HepG2 (cell line): ENCODE data around the gene SCAMP3. TPM values are rescaled to one million over a fixed set of nuclear protein-coding genes. Genes with fewer than 3 reads are reported as not detected.

Experiments used
- ATF2 ChIP-seq: sonication (generic); formaldehyde crosslinking; IDR thresholded peaks from 2 replicates; pipeline ENCODE4 v1.4.0; 2020; ENCODE audit warnings: missing genetic modification reagents
- CENPX ChIP-seq: sonication (generic); formaldehyde crosslinking; IDR thresholded peaks from 2 replicates; pipeline ENCODE4 v1.9.0; 2021; ENCODE audit warnings: mild to moderate bottlenecking, missing genetic modification reagents, moderate library complexity
- DNMT3B ChIP-seq: conservative IDR thresholded peaks from 2 replicates; pipeline ENCODE4 v1.6.1; 2016; ENCODE audit warnings: missing biosample characterization, control low read depth
- HOXA3 ChIP-seq: sonication (generic); formaldehyde crosslinking; IDR thresholded peaks from 2 replicates; pipeline ENCODE4 v1.5.0; 2020; ENCODE audit warnings: missing genetic modification reagents
- MAF1 ChIP-seq: sonication (generic); formaldehyde crosslinking; IDR thresholded peaks from 2 replicates; pipeline ENCODE4 v1.5.0; 2020; ENCODE audit warnings: missing genetic modification reagents, borderline replicate concordance
- PBX3 ChIP-seq: sonication (generic); formaldehyde crosslinking; IDR thresholded peaks from 2 replicates; pipeline ENCODE4 v1.8.1; 2023; ENCODE audit warnings: missing genetic modification reagents, inconsistent platforms, borderline replicate concordance
- SALL2 ChIP-seq: sonication (generic); formaldehyde crosslinking; IDR thresholded peaks from 2 replicates; pipeline ENCODE4 v1.8.1; 2023; ENCODE audit warnings: mild to moderate bottlenecking, missing genetic modification reagents, inconsistent platforms
- TBL1XR1 ChIP-seq: fragments of 150-350 bp; IDR thresholded peaks from 2 replicates; pipeline ENCODE4 v1.6.1; 2014; ENCODE audit warnings: borderline replicate concordance, low read length; ENCODE audit not compliant: partially characterized antibody
- TCF7 ChIP-seq: sonication (generic); IDR thresholded peaks from 2 replicates; pipeline ENCODE4 v1.6.1; 2016; ENCODE audit warnings: antibody characterized with exemption, low read depth
- TFE3 ChIP-seq: IDR thresholded peaks from 2 replicates; pipeline ENCODE4 v1.6.1; 2016
- THAP9 ChIP-seq: sonication (generic); formaldehyde crosslinking; IDR thresholded peaks from 2 replicates; pipeline ENCODE4; 2020; ENCODE audit warnings: missing genetic modification reagents, mild to moderate bottlenecking, borderline replicate concordance
- ZBTB7B ChIP-seq: sonication (generic); formaldehyde crosslinking; IDR thresholded peaks from 2 replicates; pipeline ENCODE4 v1.4.0; 2020; ENCODE audit warnings: missing genetic modification reagents
- ZNF530 ChIP-seq: sonication (generic); formaldehyde crosslinking; IDR thresholded peaks from 2 replicates; pipeline ENCODE4 v1.5.0; 2020; ENCODE audit warnings: low read depth, mild to moderate bottlenecking, missing genetic modification reagents
- ZNF569 ChIP-seq: sonication (generic); formaldehyde crosslinking; IDR thresholded peaks from 2 replicates; pipeline ENCODE4 v1.5.0; 2020; ENCODE audit warnings: mild to moderate bottlenecking, missing genetic modification reagents, moderate library complexity, borderline replicate concordance
- ZNF766 ChIP-seq: sonication (generic); formaldehyde crosslinking; IDR thresholded peaks from 2 replicates; pipeline ENCODE4 v1.5.0; 2020; ENCODE audit warnings: missing genetic modification reagents, borderline replicate concordance
- ZNF781 ChIP-seq: sonication (generic); formaldehyde crosslinking; IDR thresholded peaks from 2 replicates; pipeline ENCODE4 v1.5.1; 2020; ENCODE audit warnings: borderline replicate concordance, mild to moderate bottlenecking, missing genetic modification reagents; ENCODE audit errors: not compliant biosample characterization
- ZNF878 ChIP-seq: sonication (generic); formaldehyde crosslinking; IDR thresholded peaks from 2 replicates; pipeline ENCODE4 v1.8.1; 2023; ENCODE audit warnings: mild to moderate bottlenecking, missing genetic modification reagents, moderate library complexity
- polyA plus RNA-seq, 8 experiments: library from polyadenylated mRNA; depleted of rRNA in 3 of 8; stranded (reverse) in 7 of 8; unstranded in 1 of 8; fragments of >200 nt; fragmentation: Illumina TruSeq in 4 of 8; extraction: Trizol in 4 of 8; gene quantifications; 2 replicates each; pipeline versions ENCODE4 v1.2.1 to v1.2.3, GENCODE V29; 2011 to 2016; ENCODE audit warnings: low read depth in 4 of 8, missing spikeins in 1 of 8, mixed read lengths in 1 of 8; ENCODE audit not compliant: insufficient read depth in 1 of 8
- total RNA-seq, 5 experiments: library from RNA; depleted of rRNA; stranded (reverse); fragments of >200 nt; fragmentation: Illumina TruSeq; extraction: Trizol; gene quantifications; 2 replicates each; pipeline ENCODE4 v1.2.3, GENCODE V29; 2016; ENCODE audit warnings: low read depth in 1 of 5
- TF ChIP-seq, protein P1 (sequence below): sonication (generic); formaldehyde crosslinking; IDR thresholded peaks from 2 replicates; pipeline ENCODE4 v1.5.0; 2020; ENCODE audit warnings: missing genetic modification reagents
- TF ChIP-seq, protein P2 (sequence below): IDR thresholded peaks from 2 replicates; pipeline ENCODE4 v1.6.1; 2012; ENCODE audit warnings: inconsistent platforms

The SCAMP3 gene
- total and polyA plus RNA-seq, 2 of the 13 experiments (the other 11 are each of a cell fraction or from before 2014, with no cell fraction given): 46.8 to 83.3 TPM

DNA sequence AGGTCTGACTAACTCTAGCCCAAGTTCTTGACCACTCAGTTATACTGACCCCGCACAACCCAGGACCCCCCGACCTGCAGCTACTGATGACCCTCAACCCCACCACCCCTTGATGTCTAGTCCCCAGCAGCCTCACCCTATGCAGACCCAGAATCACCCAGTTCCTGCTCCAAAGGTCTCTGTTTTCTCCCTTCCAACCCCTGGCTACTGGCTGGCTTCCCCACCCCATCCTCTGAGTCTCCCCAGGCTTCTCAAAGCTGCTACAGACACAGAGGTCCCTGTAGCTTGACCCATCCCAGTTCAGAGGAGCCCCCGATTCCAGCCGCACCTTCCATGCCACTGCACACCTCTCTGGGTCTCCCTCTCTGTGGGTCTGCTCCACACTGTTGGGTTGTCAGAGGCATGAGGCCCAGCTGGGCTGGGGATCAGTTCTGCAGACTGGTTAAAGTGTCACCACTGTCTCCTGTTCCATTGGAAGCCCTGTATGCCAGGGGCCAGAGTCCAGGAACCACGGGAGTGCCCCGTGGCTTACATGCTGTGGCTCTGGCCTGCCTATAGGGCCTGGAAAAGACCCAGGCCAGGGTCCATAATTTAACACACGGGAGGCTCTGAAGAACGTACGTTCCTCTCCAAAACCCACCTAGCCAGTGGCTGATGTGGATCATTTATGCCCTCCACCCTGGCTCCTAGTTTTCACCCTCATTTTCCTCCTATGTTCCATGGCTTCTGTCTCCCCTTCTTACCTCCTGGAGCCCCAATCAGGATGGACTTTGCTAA lies 38.6 kb upstream of the SCAMP3 start (continued):
- TF ChIP-seq ATF2 (CRISPR knock-in tag): peak; percentile 69
- TF ChIP-seq TFE3 (CRISPR knock-in tag): peak; percentile 89
- no peak for TF ChIP-seq TCF7
- peak; percentile 73 for TF ChIP-seq SALL2
- no peak for TF ChIP-seq DNMT3B (CRISPR knock-in tag)
- TF ChIP-seq MAF1 (CRISPR knock-in tag): peak; percentile 59; the same call in 1 of the 2 replicates
- peak; percentile 74; the same call in 1 of the 2 replicates for TF ChIP-seq ZNF766 (CRISPR knock-in tag)
- peak; percentile 71; the same call in 1 of the 2 replicates for TF ChIP-seq THAP9 (CRISPR knock-in tag)
- TF ChIP-seq ZNF569: no peak
- TF ChIP-seq CENPX: no peak
- peak; percentile 87 for TF ChIP-seq ZNF878 (CRISPR knock-in tag)
- no peak for TF ChIP-seq ZNF781
- TF ChIP-seq TBL1XR1: no peak
- TF ChIP-seq, protein P1, sequence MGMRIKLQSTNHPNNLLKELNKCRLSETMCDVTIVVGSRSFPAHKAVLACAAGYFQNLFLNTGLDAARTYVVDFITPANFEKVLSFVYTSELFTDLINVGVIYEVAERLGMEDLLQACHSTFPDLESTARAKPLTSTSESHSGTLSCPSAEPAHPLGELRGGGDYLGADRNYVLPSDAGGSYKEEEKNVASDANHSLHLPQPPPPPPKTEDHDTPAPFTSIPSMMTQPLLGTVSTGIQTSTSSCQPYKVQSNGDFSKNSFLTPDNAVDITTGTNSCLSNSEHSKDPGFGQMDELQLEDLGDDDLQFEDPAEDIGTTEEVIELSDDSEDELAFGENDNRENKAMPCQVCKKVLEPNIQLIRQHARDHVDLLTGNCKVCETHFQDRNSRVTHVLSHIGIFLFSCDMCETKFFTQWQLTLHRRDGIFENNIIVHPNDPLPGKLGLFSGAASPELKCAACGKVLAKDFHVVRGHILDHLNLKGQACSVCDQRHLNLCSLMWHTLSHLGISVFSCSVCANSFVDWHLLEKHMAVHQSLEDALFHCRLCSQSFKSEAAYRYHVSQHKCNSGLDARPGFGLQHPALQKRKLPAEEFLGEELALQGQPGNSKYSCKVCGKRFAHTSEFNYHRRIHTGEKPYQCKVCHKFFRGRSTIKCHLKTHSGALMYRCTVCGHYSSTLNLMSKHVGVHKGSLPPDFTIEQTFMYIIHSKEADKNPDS: no peak
- TF ChIP-seq, protein P2, sequence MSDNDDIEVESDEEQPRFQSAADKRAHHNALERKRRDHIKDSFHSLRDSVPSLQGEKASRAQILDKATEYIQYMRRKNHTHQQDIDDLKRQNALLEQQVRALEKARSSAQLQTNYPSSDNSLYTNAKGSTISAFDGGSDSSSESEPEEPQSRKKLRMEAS: peak; percentile 92
- TF ChIP-seq ZNF530 (CRISPR knock-in tag): no peak
- peak; percentile 87 for TF ChIP-seq HOXA3 (CRISPR knock-in tag)
- no peak for TF ChIP-seq PBX3 (CRISPR knock-in tag)
- TF ChIP-seq ZBTB7B (CRISPR knock-in tag): 0 out of 2 replicates have a peak, but pooled peaks have one; percentile 50
